NCI-H1436 treated with DMSO at 0.1 percent for 48 hours (cell line): ENCODE data around the gene MFSD6L.

ENCODE experiments used
- DNase-seq: peaks from one replicate; lab custom pipeline; 2025; lab: John Stamatoyannopoulos, UW

Gene MFSD6L

GRCh38 chr17:8798846-8799569 lies at the start of gene MFSD6L:
Gene MFSD6L (minus strand): TSS chr17:8799365. CDS start chr17:8799120, 245 bp downstream.
- no peak for DNase-seq

DNA sequence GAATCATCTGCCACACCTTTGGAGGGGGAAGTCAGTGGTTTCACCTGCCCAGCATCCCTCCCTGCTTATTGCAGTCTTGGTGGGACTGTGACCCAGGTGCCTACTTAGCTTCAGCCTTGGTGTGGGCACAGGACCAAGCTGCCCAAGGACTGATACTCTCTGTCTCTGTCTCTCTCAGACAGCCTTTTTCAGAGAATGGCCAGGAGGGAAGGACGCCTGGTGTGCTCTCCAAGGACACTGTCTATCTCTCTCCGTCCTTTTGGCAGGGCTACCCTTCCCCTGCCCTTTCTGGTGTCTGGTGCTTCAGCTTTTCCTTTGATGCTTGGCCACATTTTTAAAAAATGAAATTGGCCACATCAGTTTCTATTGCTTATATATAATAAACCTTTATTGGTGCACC lies 48.7 kb upstream of the MFSD6L start:
- no peak for DNase-seq

- DNase-seq: no peak
Observed at GRCh38 chr17:8846768-8847211, 47.6 kb upstream of the MFSD6L start.

- DNase-seq: no peak
Observed at GRCh38 chr17:8844229-8845218, 45.4 kb upstream of the MFSD6L start.

GRCh38 chr17:8843344-8843743 lies 44.2 kb upstream of the MFSD6L start:
- no peak for DNase-seq

DNA sequence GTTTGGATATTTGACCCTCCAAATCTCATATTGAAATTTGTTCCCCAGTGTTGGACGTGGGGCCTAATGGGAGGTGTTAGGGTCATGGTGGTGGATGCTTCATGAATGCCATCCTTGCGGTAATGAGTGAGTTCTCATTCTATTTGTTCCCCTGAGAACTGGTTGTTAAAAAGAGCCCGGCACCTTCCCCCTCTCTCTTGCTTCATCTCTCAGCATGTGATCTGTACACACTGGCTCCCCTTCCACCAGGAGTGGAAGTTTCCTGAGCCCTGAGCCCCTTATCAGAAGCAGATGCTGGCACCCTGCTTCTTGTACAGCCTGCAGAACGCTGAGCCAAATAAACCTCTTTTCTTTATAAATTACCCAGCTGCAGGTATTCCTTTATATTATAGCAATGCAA lies 42.7 kb upstream of the MFSD6L start:
- DNase-seq: no peak

- DNase-seq: no peak
Observed at GRCh38 chr17:8839410-8839935, 40.3 kb upstream of the MFSD6L start.

DNA sequence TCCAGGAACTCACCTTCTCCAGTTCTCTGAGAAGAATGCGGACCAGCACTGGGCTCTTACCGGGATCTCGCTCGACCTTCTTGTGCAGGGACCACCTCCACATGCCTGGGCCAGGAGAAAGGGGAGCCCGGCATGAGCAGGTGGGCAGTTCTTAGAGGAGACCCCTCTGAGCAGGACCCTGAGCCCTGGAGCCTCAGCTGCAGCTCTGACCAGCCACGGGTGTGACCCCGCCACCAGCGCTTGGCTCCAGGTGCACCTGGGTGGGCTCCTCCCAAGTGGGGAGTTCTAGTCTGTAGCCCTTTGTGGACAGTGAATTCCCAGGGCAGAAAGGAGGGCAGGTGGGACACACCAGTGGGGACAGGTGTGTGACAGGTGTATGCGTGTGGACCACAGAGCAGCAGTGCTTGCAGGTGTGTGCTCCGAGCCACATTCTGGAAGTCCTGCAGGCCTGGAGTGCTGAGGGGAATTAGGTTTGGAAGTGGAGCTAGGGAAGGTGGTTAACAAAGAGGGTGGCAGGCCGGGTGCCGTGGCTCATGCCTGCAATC lies 39.5 kb upstream of the MFSD6L start:
- no peak for DNase-seq

GRCh38 chr17:8837563-8838075 lies 38.5 kb upstream of the MFSD6L start:
- no peak for DNase-seq

DNA sequence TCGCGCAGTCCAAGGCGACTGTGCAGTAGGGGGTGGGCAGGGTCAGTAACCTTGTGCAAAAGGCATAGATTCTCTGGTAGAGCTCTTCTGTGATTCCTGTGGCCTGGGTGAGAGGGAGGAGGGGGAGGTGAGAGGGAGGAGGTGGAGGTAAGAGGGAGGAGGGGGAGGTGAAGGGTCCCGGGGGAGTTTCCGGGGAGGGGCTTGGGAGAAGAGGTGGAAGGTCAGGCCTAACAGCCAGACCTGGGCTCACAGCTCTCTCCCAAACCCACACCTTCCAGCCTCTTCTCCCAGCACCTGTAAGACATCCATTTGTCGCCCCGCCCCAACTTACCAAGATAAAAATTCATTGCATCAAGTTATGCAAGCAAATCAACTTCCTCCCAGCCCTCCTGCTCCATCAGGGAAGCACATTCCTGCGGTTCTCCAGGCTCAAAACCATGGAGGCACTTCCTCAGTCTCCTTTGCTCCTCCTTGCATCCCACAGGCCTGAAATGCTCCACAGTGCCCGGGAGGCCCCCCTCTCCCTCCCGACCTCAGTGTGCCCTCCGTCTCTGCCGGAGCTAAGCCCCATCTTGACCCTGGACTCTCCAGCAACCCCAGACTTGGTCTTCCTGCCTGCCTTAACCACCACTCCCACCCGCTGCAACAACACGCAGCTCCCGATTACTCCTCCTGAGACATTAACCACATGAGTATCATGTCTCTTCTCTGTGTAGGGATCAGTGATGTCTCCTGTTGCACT lies 37.8 kb upstream of the MFSD6L start:
- DNase-seq: no peak

GRCh38 chr17:8835631-8836364 lies 36.6 kb upstream of the MFSD6L start:
- no peak for DNase-seq

GRCh38 chr17:8835106-8835505 lies 35.9 kb upstream of the MFSD6L start:
- DNase-seq: no peak

DNA sequence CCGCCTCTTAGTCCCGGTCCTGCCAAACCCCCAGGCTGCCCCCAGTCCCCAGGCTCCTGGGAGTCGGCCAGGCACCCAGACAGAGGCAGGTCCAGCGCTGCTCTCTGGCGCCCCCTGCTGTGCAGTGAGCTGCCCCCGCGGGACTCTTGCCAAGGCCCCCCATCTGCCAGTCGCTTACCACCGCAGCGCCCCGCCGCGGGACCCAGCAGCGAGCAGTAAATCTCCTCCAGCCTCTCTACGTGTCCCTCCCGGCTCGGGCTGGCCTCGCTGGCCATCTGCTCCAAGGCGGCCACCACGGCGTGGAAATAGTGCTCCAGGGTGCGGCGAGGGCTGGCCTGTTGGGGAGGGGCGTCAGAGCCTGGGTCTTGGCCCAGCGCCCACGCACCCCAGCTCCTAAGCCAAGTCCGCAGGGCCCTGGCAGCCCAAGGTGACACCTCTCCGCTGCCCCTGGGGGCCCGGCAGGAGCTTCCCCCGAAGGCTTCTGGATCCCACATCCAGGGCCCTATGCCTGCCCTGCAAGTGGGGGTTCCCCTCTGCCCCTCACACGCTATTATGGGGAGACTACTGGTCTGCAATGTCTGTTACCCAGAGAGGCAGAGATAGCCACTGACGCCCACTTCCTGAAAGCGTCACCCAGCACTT lies 33.7 kb upstream of the MFSD6L start:
- DNase-seq: no peak

GRCh38 chr17:8831234-8831849 lies 32.2 kb upstream of the MFSD6L start:
- no peak for DNase-seq

GRCh38 chr17:8830141-8830540 lies 31.0 kb upstream of the MFSD6L start:
- DNase-seq: no peak

DNA sequence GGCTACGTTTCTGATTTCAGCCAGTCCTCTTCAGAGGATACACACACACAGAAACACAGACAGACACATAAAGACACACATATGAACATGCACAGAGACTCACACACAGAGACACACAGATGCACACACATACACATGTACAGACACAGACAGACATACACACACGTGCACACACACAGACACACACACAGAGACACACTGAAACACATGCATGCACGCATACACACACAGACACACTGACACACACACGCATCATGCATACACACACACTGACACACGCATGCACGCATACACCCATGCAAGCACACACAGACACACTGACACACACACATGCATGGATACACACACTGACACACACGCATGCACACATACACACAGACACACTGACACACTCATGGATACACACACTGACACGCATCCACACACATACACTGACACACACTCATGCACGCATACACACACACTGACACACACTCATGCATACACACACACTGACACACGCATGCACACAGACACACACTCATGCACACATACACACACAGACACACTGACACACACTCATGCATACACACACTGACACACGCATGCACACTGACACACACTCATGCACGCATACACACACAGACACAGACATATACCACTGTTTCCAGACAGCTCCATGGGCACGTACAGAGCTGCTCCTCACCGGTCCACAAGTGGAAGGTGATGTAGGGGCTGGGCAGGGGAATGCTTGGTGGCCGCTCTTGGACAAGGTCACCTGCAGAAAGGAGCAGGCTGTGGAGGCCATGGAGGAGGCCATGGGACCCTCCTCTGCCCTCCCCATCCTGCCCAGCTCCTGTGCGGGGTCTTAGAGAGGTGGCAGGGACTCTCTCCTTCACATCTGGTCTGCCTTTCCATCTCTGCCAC lies 30.1 kb upstream of the MFSD6L start:
- DNase-seq: no peak

DNA sequence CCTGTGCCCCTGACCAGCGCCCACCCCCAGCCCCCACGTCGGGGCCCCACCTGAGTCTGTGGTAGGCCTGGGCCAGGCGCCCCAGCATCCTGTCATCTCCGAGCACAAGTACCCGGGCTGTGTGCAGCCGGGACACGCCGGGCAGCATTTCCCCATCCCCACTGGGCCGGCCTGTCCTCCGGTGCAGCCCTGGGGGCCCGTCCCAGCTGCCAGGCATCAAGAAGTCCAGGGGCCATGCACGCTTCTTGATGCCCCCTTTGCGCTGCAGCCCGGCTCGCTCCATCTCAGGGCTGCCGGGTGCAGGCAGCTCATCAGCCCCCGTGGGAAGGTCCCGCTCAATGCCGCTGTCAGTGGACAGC lies 29.3 kb upstream of the MFSD6L start:
- no peak for DNase-seq

GRCh38 chr17:8826808-8827435 lies 27.8 kb upstream of the MFSD6L start:
- DNase-seq: no peak
